Effector CD8-positive, alpha-beta T cell (primary cell): ENCODE measurements around the gene COL19A1.

ENCODE experiments used
- DNase-seq: peaks from one replicate; lab custom pipeline; 2025; lab: John Stamatoyannopoulos, UW

The COL19A1 gene

GRCh38 chr6:70124882-70125545 lies 258.7 kb downstream of the COL19A1 start:
- DNase-seq: no peak

GRCh38 chr6:70125602-70126001 lies 259.2 kb downstream of the COL19A1 start:
- DNase-seq: no peak

DNA sequence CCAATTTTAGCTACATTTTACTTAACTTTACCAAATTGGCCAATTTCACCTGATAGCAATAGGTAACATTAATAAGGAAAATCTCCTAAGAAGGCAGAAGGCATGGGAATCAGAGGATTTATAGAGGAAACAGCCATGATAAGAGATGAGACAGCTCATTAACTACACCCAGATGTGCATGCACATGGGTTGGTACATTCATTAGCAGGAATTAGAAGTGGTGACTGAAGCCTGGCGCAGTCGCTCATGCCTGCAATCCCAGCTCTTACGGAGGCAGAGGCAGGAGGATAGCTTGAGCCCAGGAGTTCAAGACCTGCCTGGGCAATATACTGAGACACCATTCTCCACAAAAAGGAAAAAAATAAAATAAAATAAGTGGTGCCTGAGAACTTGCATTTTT lies 263.0 kb downstream of the COL19A1 start:
- no peak for DNase-seq

DNA sequence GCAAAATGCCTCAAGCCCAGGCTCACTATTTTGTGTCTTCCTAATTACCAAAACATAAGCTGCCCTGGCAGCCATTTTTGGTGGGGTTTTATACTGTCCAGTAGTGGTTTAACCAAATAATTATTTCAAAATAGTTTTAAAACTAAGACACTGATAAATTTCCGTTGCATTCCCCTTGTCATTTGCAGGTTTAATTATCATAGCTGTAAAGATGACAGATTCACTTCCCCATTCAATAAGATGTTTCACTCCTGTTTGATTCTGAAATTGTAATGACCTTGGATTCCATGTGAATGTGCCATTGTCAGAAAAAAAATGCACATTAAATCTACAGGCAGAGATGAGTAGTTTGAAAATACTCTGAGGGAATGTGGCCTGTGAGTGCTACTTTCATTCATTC lies 264.5 kb downstream of the COL19A1 start:
- no peak for DNase-seq

GRCh38 chr6:70131528-70131927 lies 265.2 kb downstream of the COL19A1 start:
- DNase-seq: no peak

GRCh38 chr6:70133246-70133645 lies 266.9 kb downstream of the COL19A1 start:
- no peak for DNase-seq

DNA sequence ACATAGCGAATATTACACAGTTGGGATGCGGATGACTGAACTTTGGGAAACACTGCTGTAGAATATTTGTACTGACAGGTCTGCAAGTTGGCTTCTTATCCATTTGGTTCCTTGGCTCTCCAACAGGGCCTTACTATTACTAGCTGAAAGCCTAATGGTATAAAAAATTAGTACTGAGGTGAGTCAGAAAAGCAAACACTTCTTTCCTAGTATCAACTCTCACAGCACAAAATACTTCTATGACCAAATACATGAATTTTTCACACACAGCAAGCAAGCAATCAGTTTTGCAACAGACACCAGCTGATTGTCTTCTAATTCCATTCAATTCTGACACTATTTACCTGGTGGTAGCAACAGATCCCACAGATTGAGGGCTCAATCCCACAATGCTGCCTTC lies 268.2 kb downstream of the COL19A1 start:
- DNase-seq: no peak

- DNase-seq: no peak
Observed at GRCh38 chr6:70135219-70136160, 269.1 kb downstream of the COL19A1 start.

DNA sequence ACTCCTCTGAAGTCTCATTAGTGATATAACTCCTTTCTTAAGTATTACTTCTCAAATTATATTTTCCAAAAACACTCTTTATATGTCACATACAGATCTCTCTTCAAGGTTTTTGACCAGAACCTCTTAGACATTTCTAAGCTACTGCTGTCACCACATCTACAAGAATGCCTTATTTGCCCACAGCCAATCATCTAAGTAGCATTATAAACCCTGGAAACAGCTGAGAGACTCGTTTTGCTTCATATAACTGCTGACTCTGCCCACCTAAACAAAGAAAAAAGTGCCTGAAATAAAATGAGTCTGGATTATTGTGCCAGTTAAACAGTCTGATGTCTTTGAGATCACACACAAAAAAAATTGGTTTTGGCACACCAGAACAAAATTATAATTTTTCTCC lies 270.6 kb downstream of the COL19A1 start:
- DNase-seq: no peak

- no peak for DNase-seq
Observed at GRCh38 chr6:70140496-70140895, 274.1 kb downstream of the COL19A1 start.

DNA sequence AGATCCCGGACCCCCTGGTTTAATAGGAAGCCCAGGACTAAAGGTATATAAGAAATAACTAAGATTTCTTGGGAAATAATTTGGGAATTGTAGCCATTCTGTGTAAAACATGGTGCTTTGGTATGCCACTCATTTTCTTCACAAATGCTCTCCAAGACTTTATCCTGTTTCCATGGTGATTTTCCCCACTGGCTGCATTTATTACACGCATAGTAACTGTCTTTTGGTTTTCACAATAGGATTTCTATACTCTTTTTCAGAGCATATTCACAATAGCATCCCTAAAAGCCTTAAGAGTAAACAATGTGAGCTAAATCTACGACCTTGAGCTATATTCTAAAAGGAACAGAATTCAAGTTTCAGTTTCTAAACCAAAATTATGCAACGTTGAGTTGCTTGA lies 275.7 kb downstream of the COL19A1 start:
- no peak for DNase-seq

GRCh38 chr6:70145178-70145577 lies 278.8 kb downstream of the COL19A1 start:
- DNase-seq: no peak

- no peak for DNase-seq
Observed at GRCh38 chr6:70149209-70149788, 282.9 kb downstream of the COL19A1 start.

DNA sequence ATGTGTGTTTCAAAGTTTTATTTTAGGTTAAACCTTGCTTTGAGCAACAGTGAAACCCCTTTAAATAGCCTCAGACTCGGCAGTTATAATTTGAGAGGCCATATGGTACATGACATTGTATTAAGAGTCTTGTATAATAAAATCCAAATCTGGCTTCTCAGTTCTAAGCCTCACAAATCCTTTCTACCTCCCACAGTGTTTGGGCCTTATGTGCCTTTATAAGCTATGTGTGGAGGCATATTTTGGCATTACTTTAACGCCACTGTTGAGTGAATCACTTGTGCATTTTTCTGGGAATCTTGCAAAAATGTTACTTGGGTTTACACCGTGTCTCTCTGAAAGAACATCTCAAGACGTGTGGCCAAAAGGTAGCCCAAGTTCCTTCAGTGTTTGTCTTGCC lies 284.2 kb downstream of the COL19A1 start:
- no peak for DNase-seq

GRCh38 chr6:70151616-70152015 lies 285.3 kb downstream of the COL19A1 start:
- DNase-seq: no peak

DNA sequence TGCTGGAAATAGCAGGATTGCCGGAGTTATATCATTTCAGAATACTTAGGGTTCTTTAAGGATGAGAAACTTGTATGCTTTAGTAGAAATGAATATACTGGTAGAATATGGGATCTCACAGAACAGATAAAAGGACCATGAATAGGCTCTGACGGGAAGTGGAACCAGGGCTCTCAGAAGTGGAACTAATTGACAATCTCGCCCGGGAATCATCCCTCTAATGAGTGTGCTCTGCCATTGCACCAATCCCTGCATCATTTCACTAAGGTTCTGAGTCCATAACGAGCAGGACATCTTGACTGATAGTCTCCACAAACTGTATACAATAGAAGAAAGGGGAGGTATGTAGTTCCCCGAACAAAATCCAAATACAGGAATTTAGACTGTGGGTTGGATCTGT lies 286.4 kb downstream of the COL19A1 start:
- no peak for DNase-seq

GRCh38 chr6:70157086-70157485 lies 290.7 kb downstream of the COL19A1 start:
- DNase-seq: no peak

DNA sequence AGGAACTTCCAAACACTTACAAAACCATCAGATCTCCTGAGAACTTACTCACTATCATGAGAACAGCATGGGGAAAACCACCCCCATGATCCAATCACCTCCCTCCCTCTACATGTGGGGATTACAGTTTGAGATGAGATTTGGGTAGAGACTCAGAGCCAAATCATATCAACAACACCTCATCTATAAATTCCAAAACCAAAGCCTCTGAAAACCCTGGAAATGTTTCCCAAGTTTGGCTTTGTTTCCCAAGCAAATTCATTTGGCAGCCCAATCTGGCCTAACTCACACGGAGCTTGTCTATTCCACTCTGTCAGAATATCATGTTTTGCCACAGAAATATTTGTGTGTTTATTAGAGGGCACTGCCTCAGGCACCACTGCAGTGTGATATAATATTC lies 293.9 kb downstream of the COL19A1 start:
- DNase-seq: no peak

- no peak for DNase-seq
Observed at GRCh38 chr6:70162972-70163371, 296.6 kb downstream of the COL19A1 start.

GRCh38 chr6:70163795-70164194 lies 297.4 kb downstream of the COL19A1 start:
- no peak for DNase-seq

GRCh38 chr6:70164556-70164955 lies 298.2 kb downstream of the COL19A1 start:
- DNase-seq: no peak

DNA sequence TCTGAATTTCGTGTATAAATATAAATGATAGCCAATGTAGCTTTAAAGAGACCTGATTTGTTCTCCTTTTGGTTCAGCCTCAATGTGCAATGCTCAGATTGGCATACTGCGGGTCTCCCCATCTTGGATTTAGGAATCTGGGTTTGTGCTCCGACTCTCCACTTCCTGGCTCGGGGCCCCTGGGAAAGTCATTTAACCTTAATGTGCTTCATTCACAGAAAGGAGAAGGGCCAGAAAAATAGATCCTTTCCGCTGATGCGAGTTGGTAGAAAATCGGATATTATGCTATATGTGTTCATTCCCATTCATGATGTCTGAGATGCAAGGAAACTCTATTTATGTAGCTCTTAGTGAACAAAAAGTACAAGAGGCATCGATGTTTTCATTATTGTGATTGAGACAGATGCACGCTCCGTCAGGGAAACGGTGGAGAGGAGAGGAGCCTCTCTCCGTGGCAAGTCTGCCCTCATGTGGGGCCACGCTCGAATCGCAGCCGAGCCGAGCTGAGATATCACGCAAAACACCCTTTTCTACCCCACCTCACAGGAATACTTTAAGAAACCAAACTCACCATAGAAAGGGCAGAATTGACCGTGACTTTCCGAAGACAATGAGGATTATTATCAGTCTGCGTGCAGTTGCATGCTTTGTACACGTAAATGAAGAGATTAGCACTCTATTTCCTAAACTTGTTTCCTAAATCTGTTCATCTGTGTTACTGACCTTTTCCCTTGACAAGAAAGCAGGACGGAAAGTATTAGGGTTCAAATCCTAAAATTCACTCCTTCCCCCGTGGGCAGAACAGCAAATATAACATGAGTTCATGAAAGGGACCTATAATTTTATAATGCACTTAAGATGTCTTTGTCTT lies 300.0 kb downstream of the COL19A1 start:
- no peak for DNase-seq
